CD4-positive, alpha-beta T cell (primary cell): ENCODE data around the gene SLC25A33. TPM values are rescaled to one million over a fixed set of nuclear protein-coding genes. Genes with fewer than 3 reads are reported as not detected.

Experiments
- ATAC-seq: fragments of 200-7000 bp; cut with Tn5 transposase; one replicate; pipeline ENCODE4 v1.10.0; 2022; ENCODE audit warnings: mild to moderate bottlenecking; ENCODE audit not compliant: poor library complexity
- CTCF ChIA-PET: fragments of 350-600 bp; sonication (Branson Sonifier 250); formaldehyde crosslinking; loops from one replicate; lab custom pipeline; 2021; ENCODE audit warnings: antibody characterized with exemption, inconsistent platforms; lab: Charles Lee
- POLR2A ChIA-PET: fragments of 350-600 bp; sonication (Branson Sonifier 250); formaldehyde crosslinking; loops from one replicate; lab custom pipeline; 2021; ENCODE audit warnings: antibody characterized with exemption, inconsistent platforms; lab: Charles Lee
- DNase-seq, 14 experiments: peaks; one replicate each; pipeline ENCODE4 v3.0.0-alpha.2; 2013 to 2020; ENCODE audit warnings: mixed read lengths in 2 of 14
- H3K27ac ChIP-seq, 2 donors: one replicate each; pipeline versions ENCODE4 v1.5.1 to v1.7.0; 2013; ENCODE audit warnings: low read length in 2 of 2, low read depth in 1 of 2, mild to moderate bottlenecking in 1 of 2
- H3K27me3 ChIP-seq, 2 experiments: 1 replicate in 1 of 2; 2 replicates in 1 of 2; pipeline versions ENCODE4 v1.6.1 to v1.7.0; 2013; ENCODE audit warnings: low read length in 2 of 2, control low read depth in 1 of 2, mild to moderate bottlenecking in 1 of 2, moderate library complexity in 1 of 2; ENCODE audit not compliant: insufficient read depth in 2 of 2, control insufficient read depth in 1 of 2
- H3K36me3 ChIP-seq: one replicate; pipeline ENCODE4 v1.6.1; 2013; ENCODE audit warnings: low read length, control low read depth; ENCODE audit not compliant: insufficient read depth
- H3K4me1 ChIP-seq: one replicate; pipeline ENCODE4 v1.6.1; 2013; ENCODE audit warnings: low read length, control low read depth; ENCODE audit not compliant: insufficient read depth
- H3K4me3 ChIP-seq: one replicate; pipeline ENCODE4 v1.5.1; 2013; ENCODE audit warnings: mild to moderate bottlenecking, low read length, moderate library complexity
- H3K9me3 ChIP-seq, 2 experiments: 1 replicate in 1 of 2; 2 replicates in 1 of 2; pipeline versions ENCODE4 v1.6.1 to v1.7.0; 2013; ENCODE audit warnings: low read length in 2 of 2, mild to moderate bottlenecking in 2 of 2, control low read depth in 1 of 2, moderate library complexity in 1 of 2; ENCODE audit not compliant: control insufficient read depth in 1 of 2, insufficient read depth in 1 of 2
- H3K27ac Mint-ChIP-seq: one replicate; pipeline ENCODE4 v1.8.0; 2020; ENCODE audit warnings: mixed read lengths
- H3K27me3 Mint-ChIP-seq: one replicate; pipeline ENCODE4 v1.8.0; 2021; ENCODE audit warnings: mixed read lengths
- H3K36me3 Mint-ChIP-seq: one replicate; pipeline ENCODE4 v1.8.0; 2021; ENCODE audit warnings: low read depth, mixed read lengths
- H3K4me1 Mint-ChIP-seq: one replicate; pipeline ENCODE4 v1.8.0; 2021; ENCODE audit warnings: low read depth, mixed read lengths
- H3K4me3 Mint-ChIP-seq: one replicate; pipeline ENCODE4 v1.8.0; 2020; ENCODE audit warnings: mild to moderate bottlenecking, mixed read lengths
- H3K9me3 Mint-ChIP-seq: one replicate; pipeline ENCODE4 v1.8.0; 2020; ENCODE audit warnings: mixed read lengths
- CTCF ChIP-seq: fragments of 200-600 bp; IDR thresholded peaks from one replicate; pipeline ENCODE4 v1.8.0; 2022; ENCODE audit warnings: antibody characterized with exemption, mild to moderate bottlenecking
- intact Hi-C, 2 experiments: fragments of 100-400 bp; cut with DNase I in 1 of 2; cut with micrococcal nuclease in 1 of 2; formaldehyde crosslinking; loops; one replicate each; pipeline versions ENCODE4 v1.15.1 to v1.9.0; 2023 to 2025; cut with DNase I, micrococcal nuclease
- total RNA-seq, 174 experiments: library from RNA in 2 of 174; stranded (reverse) in 2 of 174; gene quantifications; one replicate each; pipeline ENCODE4 v1.2.3 and lab custom pipeline; 2021 to 2026

The SLC25A33 gene
- total RNA-seq, 2 experiments from 2014 or later = 5.9 to 6.6 TPM

DNA sequence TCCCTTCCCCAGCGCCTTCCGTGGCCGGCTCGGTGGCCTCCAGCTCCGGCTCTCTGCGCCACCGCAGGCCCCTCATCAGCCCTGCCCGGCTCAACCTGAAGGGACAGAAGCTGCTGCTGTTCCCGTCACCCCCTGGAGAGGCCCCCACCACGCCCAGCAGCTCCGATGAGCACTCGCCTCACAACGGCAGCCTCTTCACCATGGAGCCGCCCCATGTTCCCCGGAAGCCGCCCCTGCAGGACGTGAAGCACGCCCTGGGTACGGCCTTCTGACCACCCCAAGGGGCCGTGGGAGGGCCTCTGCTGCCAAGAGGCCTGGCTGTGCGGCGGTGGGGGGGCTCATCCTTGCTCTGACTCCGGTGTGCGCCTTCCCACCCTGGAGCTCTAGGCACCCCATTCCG, 71.3 kb downstream of the SLC25A33 start:
- no peaks in the 10 kb centered on the region for H3K9me3 Mint-ChIP-seq
- CTCF ChIA-PET = no interaction called here
- Histone ChIP-seq H3K27me3 (no peaks in the 10 kb centered on the region), H3K4me3 (no peak overlapping the region), H3K4me1 (peaks cover 2% of the 10 kb centered on the region), H3K27ac (no peak overlapping the region), H3K9me3 (no peaks in the 10 kb centered on the region), H3K36me3 (peaks cover 7% of the 10 kb centered on the region)
- H3K27me3 Mint-ChIP-seq = no peaks in the 10 kb centered on the region
- no peaks in the 10 kb centered on the region for H3K4me1 Mint-ChIP-seq
- H3K4me3 Mint-ChIP-seq = no peak overlapping the region
- no peak overlapping the region for H3K27ac Mint-ChIP-seq
- no peak for DNase-seq
- no peak for TF ChIP-seq CTCF
- no peaks in the 10 kb centered on the region for H3K36me3 Mint-ChIP-seq
- ATAC-seq = no peak
- intact Hi-C loops = no loop called here
- POLR2A ChIA-PET = no interaction called here

- Histone ChIP-seq H3K9me3 (no peaks in the 10 kb centered on the region), H3K4me1 (peaks cover 5% of the 10 kb centered on the region), H3K36me3 (peaks cover 7% of the 10 kb centered on the region), H3K27me3 (no peaks in the 10 kb centered on the region), H3K27ac (no peak overlapping the region), H3K4me3 (no peak overlapping the region)
- DNase-seq = no peak
- ATAC-seq = no peak
- H3K27ac Mint-ChIP-seq = no peak overlapping the region
- no peaks in the 10 kb centered on the region for H3K9me3 Mint-ChIP-seq
- H3K27me3 Mint-ChIP-seq = no peaks in the 10 kb centered on the region
- intact Hi-C loops = no loop called here
- no peaks in the 10 kb centered on the region for H3K4me1 Mint-ChIP-seq
- ChIA-PET POLR2A (no interaction called here), CTCF (no interaction called here)
- H3K4me3 Mint-ChIP-seq = no peak overlapping the region
- TF ChIP-seq CTCF = no peak
- H3K36me3 Mint-ChIP-seq = no peaks in the 10 kb centered on the region
Measured at GRCh38 chr1:9611716-9612115, 72.5 kb downstream of the SLC25A33 start.

DNA sequence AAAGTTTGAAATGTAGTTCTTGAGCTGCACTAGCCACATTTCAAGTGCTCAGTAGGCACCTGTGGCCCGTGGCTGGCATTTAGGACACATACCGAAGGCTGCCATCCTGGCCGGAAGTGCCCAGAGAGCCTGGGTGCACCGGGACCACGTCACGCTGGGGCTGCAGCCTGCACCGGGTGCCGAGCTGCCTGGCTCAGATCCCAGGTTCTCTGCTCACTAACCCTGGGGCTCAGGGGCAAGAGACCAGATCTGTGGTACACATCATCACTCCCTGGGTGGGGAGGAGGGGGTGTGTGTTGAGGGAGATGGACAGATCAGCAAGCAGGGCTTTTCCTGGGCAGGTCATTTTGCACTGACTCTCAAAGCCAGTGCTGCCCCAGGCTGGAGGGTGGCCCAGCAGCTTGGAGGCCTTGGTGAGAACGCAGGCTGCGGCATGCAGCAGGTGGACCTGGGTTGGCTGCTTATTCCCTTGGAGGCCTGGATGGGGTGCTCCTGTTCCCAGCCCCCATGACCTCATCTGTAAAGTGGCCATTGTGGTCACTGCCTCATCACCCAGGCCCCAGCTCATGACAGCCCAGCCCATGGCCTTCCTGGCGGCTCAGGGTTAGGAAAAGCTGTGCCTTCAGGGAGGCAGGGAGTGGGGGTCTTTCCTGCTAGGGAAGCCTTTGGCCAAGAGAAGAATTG, 73.0 kb downstream of the SLC25A33 start:
- H3K4me3 Mint-ChIP-seq = no peak overlapping the region
- no peak for TF ChIP-seq CTCF
- Histone ChIP-seq H3K36me3 (peaks cover 7% of the 10 kb centered on the region), H3K9me3 (no peaks in the 10 kb centered on the region), H3K27ac (no peak overlapping the region), H3K4me3 (no peak overlapping the region), H3K4me1 (peaks cover 5% of the 10 kb centered on the region), H3K27me3 (no peaks in the 10 kb centered on the region)
- H3K9me3 Mint-ChIP-seq = no peaks in the 10 kb centered on the region
- no peak overlapping the region for H3K27ac Mint-ChIP-seq
- ChIA-PET POLR2A (no interaction called here), CTCF (no interaction called here)
- no peaks in the 10 kb centered on the region for H3K4me1 Mint-ChIP-seq
- DNase-seq (no peak), ATAC-seq (no peak)
- no peaks in the 10 kb centered on the region for H3K36me3 Mint-ChIP-seq
- intact Hi-C loops = no loop called here
- H3K27me3 Mint-ChIP-seq = no peaks in the 10 kb centered on the region
